GM19023 (cell line): ENCODE data around the gene NENF.
"Not testable (repeated sequence)": the region's sequence is repeated elsewhere in the genome, so short reads cannot be mapped to it uniquely, and the experiment has no call there.

Experiments
- ATAC-seq: cut with Tn5 transposase; IDR thresholded peaks from one replicate; pipeline ENCODE4 v1.9.1; 2021; ENCODE audit warnings: mild to moderate bottlenecking, moderate library complexity; ENCODE audit not compliant: unreplicated experiment

Gene NENF

GRCh38 chr1:212457740-212458338, 25.1 kb downstream of the NENF start:
- no peak for ATAC-seq

DNA sequence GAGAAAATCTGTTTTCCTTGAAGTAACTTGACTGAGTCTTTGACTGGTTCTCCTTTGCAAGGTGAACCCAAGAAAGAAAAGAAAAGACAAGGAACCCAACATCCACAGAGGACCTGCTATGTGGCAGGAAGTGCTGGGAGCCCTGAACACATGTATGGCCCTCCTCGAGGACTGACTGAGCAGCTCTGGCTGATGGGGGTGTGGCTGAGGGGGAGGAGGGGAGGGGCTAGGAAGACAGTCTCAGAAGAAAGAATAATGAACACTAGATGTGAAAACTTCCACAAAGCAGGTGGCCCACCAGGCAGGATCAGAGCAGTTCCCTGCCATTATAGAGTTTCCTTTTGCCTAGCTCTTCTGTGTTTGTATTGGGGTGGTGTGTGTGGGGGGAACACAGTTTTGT, 26.1 kb downstream of the NENF start:
- ATAC-seq, result no peak

- no peak for ATAC-seq
Measured at GRCh38 chr1:212459656-212460055, 26.9 kb downstream of the NENF start.

DNA sequence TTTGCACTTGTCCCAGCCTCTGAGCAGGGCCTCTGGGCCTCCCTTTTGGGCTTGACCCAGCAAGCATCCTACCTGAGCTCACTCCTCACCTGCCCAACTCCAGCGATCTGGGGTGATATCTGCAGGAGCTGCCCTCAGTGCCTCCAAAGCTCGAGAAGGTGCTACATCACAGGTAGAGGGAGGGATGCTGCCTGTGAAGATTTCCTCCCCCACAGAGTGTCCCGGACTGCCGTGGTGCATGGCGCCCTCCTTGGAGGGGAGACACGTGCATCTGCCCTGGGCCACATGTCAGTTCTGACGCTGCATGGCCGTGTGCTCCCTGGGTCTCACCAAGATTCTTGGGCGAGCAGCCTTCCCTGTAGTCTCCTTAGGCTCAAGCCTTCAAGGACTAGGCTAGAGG, 27.7 kb downstream of the NENF start:
- no peak for ATAC-seq

DNA sequence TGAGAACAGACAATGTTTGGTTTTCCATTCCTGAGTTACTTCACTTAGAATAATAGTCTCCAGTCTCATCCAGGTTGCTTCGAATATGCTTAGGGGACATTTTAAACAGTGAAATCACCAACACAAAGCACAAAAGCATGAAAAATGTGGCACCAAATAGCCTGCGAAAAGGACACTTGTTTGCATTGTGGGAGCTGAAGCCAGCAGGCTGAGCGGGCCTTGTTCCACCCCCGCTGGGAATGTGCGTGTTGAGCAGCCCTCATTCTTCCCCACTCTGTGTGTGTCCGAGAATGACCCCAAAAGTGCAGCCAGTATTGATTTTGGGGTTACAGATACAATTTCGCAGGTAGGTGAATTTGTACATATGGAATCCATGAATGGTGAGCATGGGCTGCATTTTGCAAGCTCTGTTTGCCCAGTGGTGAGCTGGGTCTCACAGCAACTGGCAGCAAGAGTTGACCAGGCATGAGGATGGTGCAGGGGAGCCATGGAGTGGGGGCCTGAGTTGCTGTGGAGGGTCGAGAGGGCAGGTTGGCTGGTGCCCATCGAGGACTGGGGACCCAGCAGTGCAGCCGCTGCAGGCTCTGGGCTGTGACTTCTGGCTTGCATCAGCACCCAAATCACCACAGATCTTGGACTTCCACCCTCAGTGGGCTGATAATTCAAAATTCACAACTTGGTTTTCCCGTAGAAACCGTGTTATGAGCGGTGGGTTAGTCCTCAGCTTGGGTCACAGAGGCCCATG, 29.4 kb downstream of the NENF start:
- no peak for ATAC-seq

GRCh38 chr1:212463565-212464285, 31.0 kb downstream of the NENF start:
- ATAC-seq, result no peak

DNA sequence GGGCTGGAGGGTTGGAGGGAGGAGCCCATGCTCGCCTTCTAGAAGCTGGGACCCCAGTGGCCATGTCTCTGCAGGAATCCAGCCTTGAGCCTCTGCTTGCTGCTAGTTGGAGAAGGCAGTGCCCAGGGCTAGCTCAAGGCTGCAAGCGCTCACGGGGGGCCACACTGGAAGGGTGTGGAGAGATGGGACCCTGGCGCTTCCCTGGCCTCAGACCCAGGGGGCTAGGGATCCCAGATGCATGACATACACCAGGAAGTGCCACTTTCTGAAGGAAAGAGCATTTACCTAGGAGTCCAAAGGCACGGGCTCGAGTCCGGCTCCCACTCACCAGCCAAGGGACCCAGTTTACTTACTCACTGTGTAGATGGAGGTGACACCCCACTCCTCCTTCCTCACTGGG, 32.6 kb downstream of the NENF start:
- no peak for ATAC-seq

- no peak for ATAC-seq
Measured at GRCh38 chr1:212466437-212466836, 33.7 kb downstream of the NENF start.

- ATAC-seq, result no peak
Measured at GRCh38 chr1:212466898-212467650, 34.4 kb downstream of the NENF start.

DNA sequence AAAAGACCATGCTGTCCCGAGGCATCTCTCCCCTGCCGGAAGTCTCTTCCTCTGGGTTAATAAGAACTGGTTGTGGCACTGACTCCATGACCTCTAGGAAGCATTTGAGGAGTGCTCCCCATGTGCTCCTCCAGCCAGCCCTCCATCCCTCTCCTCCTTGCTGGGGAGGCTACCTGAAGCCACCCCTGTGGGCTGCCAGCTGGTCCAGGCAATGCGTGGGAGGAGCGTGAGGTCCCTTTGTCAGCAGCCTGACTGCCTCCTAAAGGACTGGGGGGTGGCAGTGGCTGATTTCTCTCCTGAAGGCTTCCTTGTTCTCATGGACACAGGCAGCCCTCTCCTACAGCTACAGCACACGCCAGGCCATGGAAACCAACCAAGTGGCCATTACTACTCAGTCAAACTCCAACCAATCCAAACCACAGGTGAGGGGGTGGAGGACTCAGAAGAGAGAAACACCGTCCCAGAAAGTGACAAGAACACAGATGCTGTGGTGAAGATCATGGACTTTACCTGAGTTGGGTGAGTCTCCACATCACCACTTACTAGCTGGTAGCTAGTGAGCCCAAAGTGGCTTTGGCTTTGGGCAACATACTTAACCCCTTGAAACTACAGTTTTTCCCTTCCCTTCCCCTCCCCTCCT, 35.2 kb downstream of the NENF start:
- no peak for ATAC-seq

- no peak for ATAC-seq
Measured at GRCh38 chr1:212470059-212470458, 37.3 kb downstream of the NENF start.

- no peak for ATAC-seq
Measured at GRCh38 chr1:212471286-212471685, 38.6 kb downstream of the NENF start.

DNA sequence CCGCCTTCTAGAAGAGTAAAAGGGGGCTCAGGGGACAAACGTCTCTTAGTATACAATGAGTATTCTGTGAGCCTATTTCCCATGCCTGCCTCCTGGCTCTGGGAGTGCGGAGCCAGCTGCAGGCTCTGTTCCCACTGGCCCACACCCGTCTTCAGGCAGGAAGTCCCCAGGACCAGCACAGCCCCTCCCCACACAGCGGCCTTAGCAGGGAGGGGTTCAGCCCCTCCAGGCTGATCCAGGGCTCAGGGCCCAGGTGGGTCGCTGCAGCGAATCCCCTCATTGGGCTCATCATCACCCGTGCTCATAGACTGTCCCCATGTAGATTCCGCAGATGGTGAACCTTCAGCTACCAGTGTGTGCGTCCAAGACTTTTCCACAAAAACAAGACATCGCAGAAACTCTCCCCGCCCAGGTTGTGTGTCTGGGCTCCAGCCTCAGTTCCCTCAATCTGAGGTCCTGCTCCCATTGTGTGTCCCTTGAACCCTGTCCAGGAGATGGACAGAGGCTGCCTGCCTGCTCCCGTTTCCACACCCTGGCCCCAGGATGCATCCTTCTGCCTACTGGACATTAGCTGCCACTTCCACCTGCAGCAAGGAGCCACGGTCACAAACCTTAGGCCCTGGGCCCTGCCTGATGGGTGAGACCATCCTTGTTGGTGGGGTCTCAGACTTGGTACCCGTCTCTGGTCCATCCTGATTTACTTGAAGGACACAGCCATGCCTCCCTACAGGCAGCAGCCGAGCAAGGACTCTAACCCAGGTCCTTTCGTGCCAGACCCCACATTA, 39.4 kb downstream of the NENF start:
- ATAC-seq, result no peak

DNA sequence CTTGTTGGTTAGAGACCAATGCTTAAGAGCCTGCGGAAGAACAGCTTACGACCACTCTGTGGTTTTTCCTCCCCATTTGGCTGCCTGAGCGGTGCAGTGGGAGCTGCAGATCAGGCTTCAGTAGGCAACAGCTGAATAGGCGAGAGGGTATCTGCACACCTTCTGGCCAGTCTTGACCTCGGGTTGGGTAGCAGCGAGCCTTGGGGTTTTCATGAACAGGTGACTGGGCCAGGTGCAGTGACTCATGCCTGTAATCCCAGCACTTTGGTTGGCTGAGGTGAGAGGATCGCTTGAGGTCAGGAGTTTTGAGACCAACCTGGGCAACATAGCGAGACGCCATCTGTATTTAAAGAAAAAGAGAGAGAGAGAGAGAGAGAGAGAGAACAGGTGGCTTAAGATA, 41.0 kb downstream of the NENF start:
- no peak for ATAC-seq

- no peak for ATAC-seq
Measured at GRCh38 chr1:212475151-212475550, 42.4 kb downstream of the NENF start.

- ATAC-seq, result not testable (repeated sequence)
Measured at GRCh38 chr1:212475831-212476230, 43.1 kb downstream of the NENF start.

GRCh38 chr1:212477014-212477679, 44.4 kb downstream of the NENF start:
- ATAC-seq, result peak; percentile 92

- no peak for ATAC-seq
Measured at GRCh38 chr1:212477680-212478466, 45.2 kb downstream of the NENF start.
